AG10803 (cell line): ENCODE data around the gene MSI1.
"Not testable (repeated sequence)": the region's sequence is repeated elsewhere in the genome, so short reads cannot be mapped to it uniquely, and the experiment has no call there.

Experiments used
- DNase-seq: peaks from one replicate; pipeline ENCODE4 v3.0.0; 2010; ENCODE audit warnings: low read depth
- H3K4me3 ChIP-seq: 2 replicates; pipeline ENCODE4 v1.5.1; 2011; ENCODE audit warnings: mild to moderate bottlenecking, low read length, control low read depth
- CTCF ChIP-seq: conservative IDR thresholded peaks from 2 replicates; pipeline ENCODE4 v1.5.1; 2011; ENCODE audit warnings: mild to moderate bottlenecking, low read length, control low read depth, inconsistent platforms

Gene MSI1

GRCh38 chr12:120335447-120335846 lies 33.5 kb downstream of the MSI1 start:
- peak; percentile 33 for DNase-seq

GRCh38 chr12:120332523-120332922 lies 36.4 kb downstream of the MSI1 start:
- no peak for TF ChIP-seq CTCF
- H3K4me3 ChIP-seq: no peak overlapping the region
- no peak for DNase-seq

More at GRCh38 chr12:120335447-120335846, 33.5 kb downstream of the MSI1 start:
- peak; percentile 70 for TF ChIP-seq CTCF
- not testable (repeated sequence) for H3K4me3 ChIP-seq

GRCh38 chr12:120332041-120332440 lies 36.9 kb downstream of the MSI1 start:
- no peak overlapping the region for H3K4me3 ChIP-seq
- TF ChIP-seq CTCF: no peak

GRCh38 chr12:120331390-120331789 lies 37.6 kb downstream of the MSI1 start:
- TF ChIP-seq CTCF: no peak
- no peak overlapping the region for H3K4me3 ChIP-seq
- no peak for DNase-seq

More at GRCh38 chr12:120332041-120332440, 36.9 kb downstream of the MSI1 start:
- DNase-seq: no peak

GRCh38 chr12:120328228-120328627 lies 40.7 kb downstream of the MSI1 start:
- no peak overlapping the region for H3K4me3 ChIP-seq
- no peak for DNase-seq
- no peak for TF ChIP-seq CTCF

- DNase-seq: no peak
- TF ChIP-seq CTCF: no peak
- H3K4me3 ChIP-seq: no peak within 1 kb of the TSS
These were observed 41.4 kb downstream of the MSI1 start, which contains the start of gene PLA2G1B for GRCh38 chr12:120327593-120327992. TSS of gene PLA2G1B (minus strand) at chr12:120327779. CDS start at chr12:120327753, 26 bp downstream.

GRCh38 chr12:120324841-120325417 lies 44.0 kb downstream of the MSI1 start:
- no peak overlapping the region for H3K4me3 ChIP-seq
- DNase-seq: no peak
- TF ChIP-seq CTCF: no peak
